CD14-positive monocyte (primary cell): Measurements from ENCODE around the gene SARS1. TPM values are rescaled to one million over a fixed set of nuclear protein-coding genes. Genes with fewer than 3 reads are reported as not detected.

ENCODE experiments used
- DNase-seq, 3 donors: peaks; one replicate each; pipeline ENCODE4 v3.0.0-alpha.2; 2011 to 2022
- H2AFZ ChIP-seq: 2 replicates; pipeline ENCODE4 v1.6.0; 2012; ENCODE audit warnings: mild to moderate bottlenecking, low read depth, low read length, inconsistent platforms; ENCODE audit not compliant: insufficient read depth, poor library complexity, severe bottlenecking
- H3K27ac ChIP-seq, 2 donors: 1 replicate in 1 of 2; 2 replicates in 1 of 2; pipeline ENCODE4 v1.5.1; 2012 to 2013; ENCODE audit warnings: low read length in 2 of 2, control low read depth in 1 of 2, inconsistent platforms in 1 of 2, low read depth in 1 of 2, mild to moderate bottlenecking in 1 of 2
- H3K27me3 ChIP-seq, 2 donors: one replicate each; pipeline versions ENCODE4 v1.6.0 to v1.6.1; 2011 to 2013; ENCODE audit warnings: low read length in 2 of 2; ENCODE audit not compliant: control insufficient read depth in 2 of 2, insufficient read depth in 2 of 2
- H3K36me3 ChIP-seq, 2 donors: replicated peaks in 1 of 2; 1 replicate in 1 of 2; 2 replicates in 1 of 2; pipeline versions ENCODE4 v1.5.1 to v1.6.1; 2012 to 2013; ENCODE audit warnings: low read length in 2 of 2, control low read depth in 1 of 2, inconsistent platforms in 1 of 2, mild to moderate bottlenecking in 1 of 2; ENCODE audit not compliant: insufficient read depth in 2 of 2, control insufficient read depth in 1 of 2
- H3K4me1 ChIP-seq, 2 donors: 1 replicate in 1 of 2; 2 replicates in 1 of 2; pipeline versions ENCODE4 v1.5.1 to v1.6.1; 2012 to 2013; ENCODE audit warnings: low read length in 2 of 2, control low read depth in 1 of 2, inconsistent platforms in 1 of 2, mild to moderate bottlenecking in 1 of 2, moderate library complexity in 1 of 2; ENCODE audit not compliant: insufficient read depth in 2 of 2, control insufficient read depth in 1 of 2
- H3K4me2 ChIP-seq: replicated peaks from 2 replicates; pipeline ENCODE3; 2012; ENCODE audit warnings: low read length, moderate library complexity, mild to moderate bottlenecking; ENCODE audit not compliant: poor library complexity, severe bottlenecking; ENCODE audit errors: extremely low read depth
- H3K4me3 ChIP-seq, 3 experiments: fragments of 200-600 bp in 1 of 3; sonication (generic) in 1 of 3; replicated peaks in 1 of 3; 1 replicate in 2 of 3; 2 replicates in 1 of 3; pipeline ENCODE4 v1.5.1; 2011 to 2013; ENCODE audit warnings: low read length in 3 of 3, mild to moderate bottlenecking in 3 of 3, control low read depth in 2 of 3, low read depth in 2 of 3, inconsistent platforms in 1 of 3, moderate library complexity in 1 of 3
- H3K79me2 ChIP-seq: 2 replicates; pipeline ENCODE4 v1.6.0; 2012; ENCODE audit warnings: mild to moderate bottlenecking, control low read depth, inconsistent platforms, low read length, moderate library complexity; ENCODE audit not compliant: insufficient read depth
- H3K9ac ChIP-seq: 2 replicates; pipeline ENCODE4 v1.6.0; 2017; ENCODE audit warnings: low read length, mild to moderate bottlenecking; ENCODE audit not compliant: insufficient read depth, poor library complexity, severe bottlenecking
- H3K9me3 ChIP-seq, 2 donors: replicated peaks in 1 of 2; 1 replicate in 1 of 2; 2 replicates in 1 of 2; pipeline versions ENCODE4 v1.5.1 to v1.6.1; 2012 to 2013; ENCODE audit warnings: low read length in 2 of 2, control low read depth in 1 of 2; ENCODE audit not compliant: control insufficient read depth in 1 of 2, insufficient read depth in 1 of 2
- H4K20me1 ChIP-seq: 2 replicates; pipeline ENCODE4 v1.6.0; 2012; ENCODE audit warnings: mild to moderate bottlenecking, low read length, control low read depth, moderate library complexity; ENCODE audit not compliant: insufficient read depth
- H3K27ac Mint-ChIP-seq, 7 donors: one replicate each; pipeline ENCODE4 v1.8.0; 2020; ENCODE audit warnings: mild to moderate bottlenecking in 7 of 7, mixed read lengths in 7 of 7, moderate library complexity in 6 of 7, inconsistent platforms in 2 of 7
- H3K27me3 Mint-ChIP-seq, 3 donors: one replicate each; pipeline ENCODE4 v1.8.0; 2021 to 2022; ENCODE audit warnings: low read depth in 3 of 3, mild to moderate bottlenecking in 3 of 3, mixed read lengths in 3 of 3, moderate library complexity in 3 of 3, inconsistent platforms in 1 of 3
- H3K36me3 Mint-ChIP-seq, 2 donors: one replicate each; pipeline ENCODE4 v1.8.0; 2020; ENCODE audit warnings: mixed read lengths in 2 of 2, inconsistent platforms in 1 of 2, mild to moderate bottlenecking in 1 of 2
- H3K4me1 Mint-ChIP-seq: one replicate; pipeline ENCODE4 v1.8.0; 2020; ENCODE audit warnings: mild to moderate bottlenecking, mixed read lengths
- H3K4me3 Mint-ChIP-seq, 2 donors: one replicate each; pipeline ENCODE4 v1.8.0; 2020; ENCODE audit warnings: mild to moderate bottlenecking in 2 of 2, mixed read lengths in 2 of 2, moderate library complexity in 1 of 2
- H3K9me3 Mint-ChIP-seq, 7 donors: one replicate each; pipeline ENCODE4 v1.8.0; 2020 to 2022; ENCODE audit warnings: mixed read lengths in 7 of 7, mild to moderate bottlenecking in 6 of 7, moderate library complexity in 6 of 7, inconsistent platforms in 2 of 7
- CTCF ChIP-seq: fragments of 200-600 bp; IDR thresholded peaks from one replicate; pipeline ENCODE4 v1.8.0; 2022; ENCODE audit warnings: antibody characterized with exemption, mild to moderate bottlenecking
- WGBS: methylation state at CpG from one replicate; pipeline ENCODE4 v1.1.5; 2013; ENCODE audit warnings: missing lambda C conversion rate; ENCODE audit not compliant: insufficient coverage; 5-methylcytosine and 5-hydroxymethylcytosine counted together
- intact Hi-C, 2 donors: fragments of 100-400 bp; cut with micrococcal nuclease; formaldehyde crosslinking; loops; one replicate each; pipeline versions ENCODE4 v1.15.0 to v1.15.1; 2023
- polyA plus RNA-seq, 3 donors: library from polyadenylated mRNA; depleted of rRNA in 1 of 3; unstranded in 2 of 3; stranded (reverse) in 1 of 3; fragments of 300-500 nt in 2 of 3; fragments of >200 nt in 1 of 3; fragmentation: Illumina TruSeq in 2 of 3; gene quantifications; 1 replicate in 2 of 3; 2 replicates in 1 of 3; pipeline ENCODE4 v1.2.3, GENCODE V29; 2012 to 2021

SARS1 gene
- polyA plus RNA-seq, 3 donors, result 70.1 to 107 (median 99.1) TPM

GRCh38 chr1:109207467-109208103, 6.1 kb upstream of the SARS1 start:
- Histone ChIP-seq H3K27me3 (no peaks in the 10 kb centered on the region), H3K27ac (no peak overlapping the region), H3K9ac (no peak overlapping the region), H4K20me1 (no peaks in the 10 kb centered on the region), H2AFZ (no peak overlapping the region), H3K9me3 (no peaks in the 10 kb centered on the region), H3K4me3 (no peak overlapping the region), H3K36me3 (no peaks in the 10 kb centered on the region), H3K79me2 (no peaks in the 10 kb centered on the region), H3K4me2 (no peak overlapping the region), H3K4me1 (no peaks in the 10 kb centered on the region)
- H3K27me3 Mint-ChIP-seq, result peaks cover 2 to 11% (median 11%) of the 10 kb centered on the region in 3 donors
- no peak for TF ChIP-seq CTCF
- no peaks in the 10 kb centered on the region for H3K9me3 Mint-ChIP-seq
- WGBS, result 100% methylated on average over 2 of the region's 7 CpGs
- intact Hi-C loops, result no loop called here
- H3K4me3 Mint-ChIP-seq, result no peak overlapping the region
- H3K4me1 Mint-ChIP-seq, result peaks cover 13% of the 10 kb centered on the region
- no peak for DNase-seq
- H3K27ac Mint-ChIP-seq, result peak overlapping the region in 1 of 7 donors; percentile 80
- H3K36me3 Mint-ChIP-seq, result no peaks in the 10 kb centered on the region

- no peak overlapping the region for H3K9ac ChIP-seq
- no peak overlapping the region for H3K27ac Mint-ChIP-seq
- no peaks in the 10 kb centered on the region for H3K9me3 ChIP-seq
- no peak overlapping the region for H2AFZ ChIP-seq
- H3K79me2 ChIP-seq, result no peaks in the 10 kb centered on the region
- H3K4me1 ChIP-seq, result peaks cover 0 to 2% of the 10 kb centered on the region in 2 donors
- H3K4me3 ChIP-seq, result no peak overlapping the region
- no peak overlapping the region for H3K27ac ChIP-seq
- no peak overlapping the region for H3K4me2 ChIP-seq
- H4K20me1 ChIP-seq, result no peaks in the 10 kb centered on the region
- TF ChIP-seq CTCF, result no peak
- H3K36me3 Mint-ChIP-seq, result no peaks in the 10 kb centered on the region
- H3K36me3 ChIP-seq, result no peaks in the 10 kb centered on the region
- no peak for DNase-seq
- peaks cover 16% of the 10 kb centered on the region for H3K4me1 Mint-ChIP-seq
- peak overlapping the region in 1 of 2 donors; percentile 4 for H3K4me3 Mint-ChIP-seq
- H3K27me3 ChIP-seq, result no peaks in the 10 kb centered on the region
- intact Hi-C loops, result no loop called here
- 89% methylated on average over 3 of the region's 7 CpGs for WGBS
- H3K27me3 Mint-ChIP-seq, result peaks cover 0 to 11% (median 7%) of the 10 kb centered on the region in 3 donors
- no peaks in the 10 kb centered on the region for H3K9me3 Mint-ChIP-seq
Observed at GRCh38 chr1:109208394-109208793, 5.3 kb upstream of the SARS1 start.
